H1 (cell line): ENCODE data around the gene TMEM225. TPM values are rescaled to one million over a fixed set of nuclear protein-coding genes. Genes with fewer than 3 reads are reported as not detected.

ENCODE experiments used
- CTCF ChIA-PET: fragments of 300-600 bp; sonication (Branson Sonifier 250); formaldehyde crosslinking; loops from one replicate; lab custom pipeline; 2021; ENCODE audit not compliant: partially characterized antibody; lab: Charles Lee
- POLR2A ChIA-PET: fragments of 300-600 bp; sonication (Branson Sonifier 250); formaldehyde crosslinking; loops from one replicate; lab custom pipeline; 2021; ENCODE audit warnings: inconsistent platforms; ENCODE audit not compliant: partially characterized antibody; lab: Charles Lee
- DNase-seq, 2 experiments: peaks; one replicate each; pipeline versions ENCODE4 v3.0.0 to v3.0.0-alpha.2; 2010 to 2022; ENCODE audit warnings: low spot score in 2 of 2, low read depth in 1 of 2, mixed read lengths in 1 of 2
- FAIRE-seq: peaks from 2 replicates; lab custom pipeline; 2011; peaks lifted over from hg19 to GRCh38; lab: Jason Lieb, UNC
- H2AFZ ChIP-seq: 2 replicates; pipeline ENCODE4 v1.8.1; 2012; ENCODE audit warnings: low read length, inconsistent platforms
- H2AK5ac ChIP-seq: 2 replicates; pipeline ENCODE4 v1.6.1; 2013; ENCODE audit warnings: low read depth, low read length
- H2BK120ac ChIP-seq: replicated peaks from 2 replicates; pipeline ENCODE3; 2013; ENCODE audit warnings: low read depth, low read length, inconsistent platforms
- H2BK12ac ChIP-seq: 2 replicates; pipeline ENCODE4 v1.6.1; 2013; ENCODE audit warnings: low read depth, low read length
- H2BK15ac ChIP-seq: 2 replicates; pipeline ENCODE4 v1.6.1; 2013; ENCODE audit warnings: low read length
- H2BK20ac ChIP-seq: 2 replicates; pipeline ENCODE4 v1.6.1; 2013; ENCODE audit warnings: low read length
- H2BK5ac ChIP-seq: 2 replicates; pipeline ENCODE4 v1.6.1; 2013; ENCODE audit warnings: low read depth, low read length
- H3K14ac ChIP-seq: 2 replicates; pipeline ENCODE4 v1.6.1; 2013; ENCODE audit warnings: inconsistent platforms; ENCODE audit not compliant: insufficient read length
- H3K18ac ChIP-seq: 2 replicates; pipeline ENCODE4 v1.6.1; 2013; ENCODE audit warnings: low read length; ENCODE audit errors: extremely low read depth
- H3K23ac ChIP-seq: 2 replicates; pipeline ENCODE4 v1.6.1; 2013; ENCODE audit warnings: inconsistent platforms; ENCODE audit not compliant: insufficient read length
- H3K23me2 ChIP-seq: 2 replicates; pipeline ENCODE4 v1.6.1; 2013; ENCODE audit warnings: low read depth, low read length
- H3K27ac ChIP-seq: 2 replicates; pipeline ENCODE4 v1.6.1; 2011; ENCODE audit warnings: low read depth, low read length, inconsistent platforms
- H3K27me3 ChIP-seq, 4 experiments: replicated peaks in 1 of 4; 1 replicate in 1 of 4; 2 replicates in 3 of 4; pipeline versions ENCODE4 v1.6.1 to v1.8.1; 2011 to 2013; ENCODE audit warnings: low read length in 3 of 4, mild to moderate bottlenecking in 3 of 4, inconsistent platforms in 2 of 4, mixed read lengths in 2 of 4, moderate library complexity in 1 of 4; ENCODE audit not compliant: control insufficient read depth in 3 of 4, insufficient read depth in 3 of 4; ENCODE audit errors: extremely low read depth in 1 of 4
- H3K36me3 ChIP-seq, 4 experiments: 2 replicates each; pipeline versions ENCODE4 v1.6.1 to v1.8.1; 2011 to 2013; ENCODE audit warnings: mild to moderate bottlenecking in 4 of 4, low read length in 3 of 4, moderate library complexity in 2 of 4, control low read depth in 1 of 4, inconsistent platforms in 1 of 4; ENCODE audit not compliant: insufficient read depth in 4 of 4, control insufficient read depth in 2 of 4
- H3K4ac ChIP-seq: replicated peaks from 2 replicates; pipeline ENCODE3; 2013; ENCODE audit warnings: low read length, low read depth, mixed read lengths, inconsistent platforms; ENCODE audit not compliant: insufficient read length
- H3K4me1 ChIP-seq, 4 experiments: replicated peaks in 1 of 4; 1 replicate in 1 of 4; 2 replicates in 3 of 4; pipeline versions ENCODE4 v1.6.1 to v1.8.1; 2011 to 2013; ENCODE audit warnings: low read length in 3 of 4, inconsistent platforms in 2 of 4, mixed read lengths in 1 of 4; ENCODE audit not compliant: insufficient read depth in 4 of 4, control insufficient read depth in 3 of 4
- H3K4me2 ChIP-seq, 2 experiments: 2 replicates each; pipeline versions ENCODE4 v1.6.1 to v1.8.1; 2011 to 2013; ENCODE audit warnings: low read depth in 2 of 2, low read length in 2 of 2, control low read depth in 1 of 2, inconsistent platforms in 1 of 2, mild to moderate bottlenecking in 1 of 2; ENCODE audit not compliant: insufficient read depth in 1 of 2
- H3K4me3 ChIP-seq, 4 experiments: fragments of 200-600, 300-600 bp in 1 of 4; sonication (generic), shearing (Covaris generic), sonication (Bioruptor Twin) in 1 of 4; 2 replicates each; pipeline versions ENCODE4 v1.5.1 to v1.8.1; 2011 to 2016; ENCODE audit warnings: low read length in 4 of 4, low read depth in 3 of 4, control low read depth in 2 of 4, inconsistent platforms in 2 of 4, mild to moderate bottlenecking in 2 of 4, mixed read lengths in 1 of 4, moderate library complexity in 1 of 4; ENCODE audit not compliant: insufficient read depth in 2 of 4; ENCODE audit errors: extremely low read depth in 1 of 4
- H3K56ac ChIP-seq: replicated peaks from 2 replicates; pipeline ENCODE3; 2013; ENCODE audit warnings: low read depth, mild to moderate bottlenecking, mixed read lengths, low read length, inconsistent platforms; ENCODE audit not compliant: insufficient read length
- H3K79me1 ChIP-seq: 2 replicates; pipeline ENCODE4 v1.6.1; 2013; ENCODE audit warnings: low read depth, low read length, control low read depth
- H3K79me2 ChIP-seq, 2 experiments: 2 replicates each; pipeline versions ENCODE4 v1.6.1 to v1.8.1; 2012 to 2013; ENCODE audit warnings: low read length in 2 of 2, mild to moderate bottlenecking in 2 of 2, inconsistent platforms in 1 of 2; ENCODE audit not compliant: insufficient read depth in 2 of 2, control insufficient read depth in 1 of 2
- H3K9ac ChIP-seq, 4 experiments: replicated peaks in 1 of 4; 1 replicate in 1 of 4; 2 replicates in 3 of 4; pipeline versions ENCODE4 v1.6.1 to v1.8.1; 2011 to 2013; ENCODE audit warnings: low read depth in 3 of 4, low read length in 3 of 4, control low read depth in 2 of 4, mild to moderate bottlenecking in 2 of 4, moderate library complexity in 2 of 4, inconsistent platforms in 1 of 4; ENCODE audit errors: extremely low read depth in 1 of 4
- H3K9me3 ChIP-seq, 2 experiments: 2 replicates each; pipeline versions ENCODE4 v1.6.1 to v1.8.1; 2012 to 2013; ENCODE audit warnings: mild to moderate bottlenecking in 2 of 2, moderate library complexity in 2 of 2, control low read depth in 1 of 2, inconsistent platforms in 1 of 2, low read depth in 1 of 2, low read length in 1 of 2, mixed read lengths in 1 of 2; ENCODE audit not compliant: insufficient read depth in 2 of 2
- H4K20me1 ChIP-seq, 2 experiments: replicated peaks in 1 of 2; 2 replicates each; pipeline versions ENCODE3 to v1.8.1; 2011 to 2013; ENCODE audit warnings: inconsistent platforms in 2 of 2, low read length in 2 of 2, mild to moderate bottlenecking in 1 of 2; ENCODE audit not compliant: insufficient read depth in 2 of 2, control insufficient read depth in 1 of 2
- H4K5ac ChIP-seq: 2 replicates; pipeline ENCODE4 v1.6.1; 2013; ENCODE audit warnings: low read length, low read depth, mixed read lengths, inconsistent platforms; ENCODE audit not compliant: insufficient read length
- H4K8ac ChIP-seq: 2 replicates; pipeline ENCODE4 v1.8.0; 2013; ENCODE audit warnings: mild to moderate bottlenecking, moderate library complexity, low read length, inconsistent platforms; ENCODE audit not compliant: insufficient read depth; ENCODE audit errors: extremely low read depth
- H4K91ac ChIP-seq: replicated peaks from 2 replicates; pipeline ENCODE3; 2013; ENCODE audit warnings: low read length, mixed read lengths, inconsistent platforms; ENCODE audit not compliant: insufficient read length
- CEBPB ChIP-seq: IDR thresholded peaks from 2 replicates; pipeline ENCODE4 v1.6.1; 2012; ENCODE audit warnings: low read depth, low read length
- EZH2 ChIP-seq: fragments of 200-600 bp; sonication (generic); IDR thresholded peaks from 2 replicates; pipeline ENCODE4 v1.7.1; 2012; ENCODE audit warnings: low read depth, mild to moderate bottlenecking, moderate library complexity, low read length, inconsistent platforms; ENCODE audit not compliant: severe bottlenecking
- JUN ChIP-seq: IDR thresholded peaks from 2 replicates; pipeline ENCODE4 v1.6.1; 2011; ENCODE audit warnings: low read depth, mild to moderate bottlenecking, improper control_type of control experiment, low read length
- JUND ChIP-seq: IDR thresholded peaks from 2 replicates; pipeline ENCODE4 v1.6.1; 2011; ENCODE audit warnings: mild to moderate bottlenecking, improper control_type of control experiment, low read length
- KDM5A ChIP-seq: fragments of 200-600 bp; IDR thresholded peaks from 2 replicates; pipeline ENCODE4 v1.7.1; 2012; ENCODE audit warnings: mild to moderate bottlenecking, low read length, inconsistent platforms, mixed read lengths
- NRF1 ChIP-seq: IDR thresholded peaks from 2 replicates; pipeline ENCODE4 v1.6.1; 2011; ENCODE audit warnings: mild to moderate bottlenecking, low read depth, low read length, improper control_type of control experiment
- RBBP5 ChIP-seq: IDR thresholded peaks from 2 replicates; pipeline ENCODE4 v1.7.1; 2012; ENCODE audit warnings: low read depth, mild to moderate bottlenecking, inconsistent platforms, low read length, moderate library complexity, borderline replicate concordance
- TBP ChIP-seq: IDR thresholded peaks from 2 replicates; pipeline ENCODE4 v1.6.1; 2011; ENCODE audit warnings: low read depth, low read length, improper control_type of control experiment
- ZNF274 ChIP-seq: IDR thresholded peaks from 2 replicates; pipeline ENCODE4 v1.7.0; 2012; ENCODE audit warnings: low read length, borderline replicate concordance; ENCODE audit errors: extremely low read depth
- WGBS, 2 experiments: shearing (Covaris generic) in 1 of 2; methylation state at CpG; one replicate each; pipeline versions ENCODE4 v1.1.6 to v1.1.7; 2013 to 2015; ENCODE audit warnings: low lambda C conversion rate in 2 of 2, mixed read lengths in 2 of 2, inconsistent platforms in 1 of 2, low coverage in 1 of 2, missing lambda C conversion rate in 1 of 2; ENCODE audit not compliant: insufficient replicate concordance in 2 of 2, insufficient coverage in 1 of 2, insufficient read length in 1 of 2; ENCODE audit errors: extremely low coverage in 1 of 2, missing lambda C conversion rate in 1 of 2; 5-methylcytosine and 5-hydroxymethylcytosine counted together
- polyA plus RNA-seq, 7 experiments: library from polyadenylated mRNA; depleted of rRNA in 3 of 7; stranded (reverse) in 5 of 7; unstranded in 2 of 7; fragments of >200 nt in 5 of 7; fragments of 200-250 nt in 2 of 7; gene quantifications; 1 replicate in 5 of 7; 2 replicates in 1 of 7; 4 replicates in 1 of 7; pipeline versions ENCODE4 v1.2.1 to v1.2.3, GENCODE V29; 2011 to 2013; ENCODE audit warnings: missing spikeins in 2 of 7, mixed read lengths in 2 of 7
- total RNA-seq: library from RNA; stranded (reverse); fragmentation: NEBNext Ultra II Directional; extraction: Animal tissue kit (Norgen Biotek cat#: 25700); gene quantifications from 2 replicates; pipeline ENCODE4 v1.2.1, GENCODE V29; 2021
- TF ChIP-seq, protein P1 (sequence below): IDR thresholded peaks from 2 replicates; pipeline ENCODE4 v1.6.1; 2012; ENCODE audit warnings: inconsistent platforms

TMEM225 gene
- total and polyA plus RNA-seq, 2 of the 8 experiments (the other 6 are each of a cell fraction or from before 2014, with no cell fraction given): not detected

GRCh38 chr11:123839131-123839530, 46.3 kb downstream of the TMEM225 start:
- Histone ChIP-seq H2BK20ac (no peak overlapping the region), H3K27me3 (no peaks in the 10 kb centered on the region), H3K23ac (no peak overlapping the region), H3K4me3 (no peak overlapping the region), H3K36me3 (no peaks in the 10 kb centered on the region), H3K23me2 (no peaks in the 10 kb centered on the region), H3K14ac (no peak overlapping the region), H3K56ac (no peak overlapping the region), H2BK15ac (no peak overlapping the region), H2BK120ac (no peak overlapping the region), H3K4me1 (no peaks in the 10 kb centered on the region; a peak in 1 of 7 replicates), H3K4me2 (no peak overlapping the region), H4K8ac (no peak overlapping the region), H3K4ac (no peak overlapping the region), H3K27ac (no peak overlapping the region), H3K9ac (no peak overlapping the region), H3K79me2 (no peaks in the 10 kb centered on the region), H4K5ac (no peak overlapping the region), H3K79me1 (no peaks in the 10 kb centered on the region), H2AK5ac (no peak overlapping the region), H2AFZ (no peak overlapping the region), H4K91ac (no peak overlapping the region), H2BK5ac (no peak overlapping the region), H3K9me3 (no peaks in the 10 kb centered on the region), H3K18ac (no peak overlapping the region), H4K20me1 (no peaks in the 10 kb centered on the region), H2BK12ac (no peak overlapping the region)
- ChIA-PET POLR2A (no interaction called here), CTCF (interaction anchor here (0.7 to 1.7 kb wide), 3 partner anchors 66 to 259 kb away, joined by 3 to 4 read pairs (median 3); no protein-coding TSS in a partner anchor)
- no peak for DNase-seq
- 74% methylated on average over 5 of the region's 5 CpGs; no CpG with 5 or more reads in 1 of the 2 experiments for WGBS, 2 experiments
- no peak for FAIRE-seq
- TF ChIP-seq JUN: no peak
- TF ChIP-seq CEBPB: no peak
- TF ChIP-seq KDM5A: no peak
- TF ChIP-seq TBP: no peak
- no peak for TF ChIP-seq JUND
- TF ChIP-seq NRF1: no peak
- TF ChIP-seq RBBP5: no peak
- TF ChIP-seq ZNF274: no peak
- TF ChIP-seq EZH2: no peak
- TF ChIP-seq, protein P1, sequence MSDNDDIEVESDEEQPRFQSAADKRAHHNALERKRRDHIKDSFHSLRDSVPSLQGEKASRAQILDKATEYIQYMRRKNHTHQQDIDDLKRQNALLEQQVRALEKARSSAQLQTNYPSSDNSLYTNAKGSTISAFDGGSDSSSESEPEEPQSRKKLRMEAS: no peak
